Neural crest cell (in vitro differentiated cells): ENCODE measurements around the gene MEPCE. TPM values are rescaled to one million over a fixed set of nuclear protein-coding genes. Genes with fewer than 3 reads are reported as not detected.

Experiments used
- DNase-seq: peaks from one replicate; pipeline ENCODE4 v3.0.0; 2021; ENCODE audit warnings: low read depth, mixed read lengths, low spot score
- H3K27ac Mint-ChIP-seq: one replicate; pipeline ENCODE4 v1.8.0; 2021; ENCODE audit warnings: mild to moderate bottlenecking, mixed read lengths; ENCODE audit not compliant: unreplicated experiment
- H3K27me3 Mint-ChIP-seq: 2 replicates; pipeline ENCODE4 v1.8.0; 2021; ENCODE audit warnings: low read depth, mild to moderate bottlenecking, mixed read lengths
- H3K36me3 Mint-ChIP-seq: 2 replicates; pipeline ENCODE4 v1.8.0; 2021; ENCODE audit warnings: low read depth, mild to moderate bottlenecking, mixed read lengths
- H3K4me1 Mint-ChIP-seq: 2 replicates; pipeline ENCODE4 v1.8.0; 2021; ENCODE audit warnings: mixed read lengths
- H3K4me3 Mint-ChIP-seq: one replicate; pipeline ENCODE4 v1.8.0; 2021; ENCODE audit warnings: mild to moderate bottlenecking, mixed read lengths
- H3K9me3 Mint-ChIP-seq: 2 replicates; pipeline ENCODE4 v1.8.0; 2021; ENCODE audit warnings: mixed read lengths
- total RNA-seq: library from RNA; stranded (reverse); gene quantifications from 2 replicates; pipeline ENCODE4 v1.2.1, GENCODE V29; 2021
- TF ChIP-seq, protein P1 (sequence below): fragments of 200-600 bp; sonication (generic); conservative IDR thresholded peaks from 2 replicates; pipeline ENCODE4 v1.5.0; 2021; ENCODE audit warnings: antibody characterized with exemption, mild to moderate bottlenecking

MEPCE gene
- total RNA-seq, 1 donor from 2014 or later, result 49.8 TPM

DNA sequence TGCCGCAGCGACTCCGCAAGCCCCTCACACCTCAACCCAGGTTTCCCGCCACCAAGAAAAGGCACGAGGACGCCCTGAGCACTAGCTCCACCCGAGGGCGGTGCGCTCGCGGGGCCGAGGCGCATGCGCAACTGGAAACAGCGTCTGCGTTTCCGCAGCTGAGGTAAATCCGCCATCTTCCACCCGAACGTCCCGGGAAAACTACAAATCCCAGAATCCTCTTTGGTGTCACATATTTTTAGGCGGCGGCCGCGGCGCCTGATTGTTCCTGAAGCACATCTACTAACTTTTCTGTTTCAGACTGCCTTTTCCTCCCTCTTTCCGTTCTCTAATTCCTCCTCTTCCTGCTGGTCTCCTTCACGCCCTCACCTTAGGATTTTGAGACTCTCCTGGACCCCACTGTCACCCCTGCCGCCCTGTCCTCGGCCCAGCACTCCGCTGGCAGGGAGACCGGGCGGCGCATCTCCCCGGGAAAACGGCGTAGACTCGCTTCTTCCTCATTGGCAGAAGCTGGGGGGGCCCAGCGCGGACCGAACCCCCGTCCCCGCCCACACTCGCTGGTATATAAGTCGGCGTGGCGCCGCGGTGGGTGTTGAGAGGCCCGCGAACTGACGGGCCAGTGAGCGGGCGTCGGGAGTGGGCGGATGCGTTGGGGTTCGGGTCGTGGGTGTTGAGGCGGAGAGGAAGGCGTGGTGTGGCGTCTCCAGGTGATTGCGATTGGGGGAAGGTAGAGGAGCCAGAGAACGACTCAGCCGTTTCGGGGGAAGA is 1.2 kb upstream of the MEPCE start, which contains the start of gene ZCWPW1:
ZCWPW1 (minus strand) TSS at position 505 of the 768 bp plus-strand sequence. CDS start 8,054 bp downstream, outside the sequence.
- TF ChIP-seq, protein P1, sequence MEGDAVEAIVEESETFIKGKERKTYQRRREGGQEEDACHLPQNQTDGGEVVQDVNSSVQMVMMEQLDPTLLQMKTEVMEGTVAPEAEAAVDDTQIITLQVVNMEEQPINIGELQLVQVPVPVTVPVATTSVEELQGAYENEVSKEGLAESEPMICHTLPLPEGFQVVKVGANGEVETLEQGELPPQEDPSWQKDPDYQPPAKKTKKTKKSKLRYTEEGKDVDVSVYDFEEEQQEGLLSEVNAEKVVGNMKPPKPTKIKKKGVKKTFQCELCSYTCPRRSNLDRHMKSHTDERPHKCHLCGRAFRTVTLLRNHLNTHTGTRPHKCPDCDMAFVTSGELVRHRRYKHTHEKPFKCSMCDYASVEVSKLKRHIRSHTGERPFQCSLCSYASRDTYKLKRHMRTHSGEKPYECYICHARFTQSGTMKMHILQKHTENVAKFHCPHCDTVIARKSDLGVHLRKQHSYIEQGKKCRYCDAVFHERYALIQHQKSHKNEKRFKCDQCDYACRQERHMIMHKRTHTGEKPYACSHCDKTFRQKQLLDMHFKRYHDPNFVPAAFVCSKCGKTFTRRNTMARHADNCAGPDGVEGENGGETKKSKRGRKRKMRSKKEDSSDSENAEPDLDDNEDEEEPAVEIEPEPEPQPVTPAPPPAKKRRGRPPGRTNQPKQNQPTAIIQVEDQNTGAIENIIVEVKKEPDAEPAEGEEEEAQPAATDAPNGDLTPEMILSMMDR, result no peak
- H3K4me1 Mint-ChIP-seq, result peaks cover 38% of the 10 kb centered on the region
- H3K4me3 Mint-ChIP-seq, result peak within 1 kb of the TSS; percentile 97
- DNase-seq, result peak; percentile 86
- peaks cover 15% of the 10 kb centered on the region for H3K36me3 Mint-ChIP-seq
- H3K27ac Mint-ChIP-seq, result peak within 1 kb of the TSS; percentile 100
- no peaks in the 10 kb centered on the region for H3K9me3 Mint-ChIP-seq
- peaks cover 23% of the 10 kb centered on the region for H3K27me3 Mint-ChIP-seq

DNA sequence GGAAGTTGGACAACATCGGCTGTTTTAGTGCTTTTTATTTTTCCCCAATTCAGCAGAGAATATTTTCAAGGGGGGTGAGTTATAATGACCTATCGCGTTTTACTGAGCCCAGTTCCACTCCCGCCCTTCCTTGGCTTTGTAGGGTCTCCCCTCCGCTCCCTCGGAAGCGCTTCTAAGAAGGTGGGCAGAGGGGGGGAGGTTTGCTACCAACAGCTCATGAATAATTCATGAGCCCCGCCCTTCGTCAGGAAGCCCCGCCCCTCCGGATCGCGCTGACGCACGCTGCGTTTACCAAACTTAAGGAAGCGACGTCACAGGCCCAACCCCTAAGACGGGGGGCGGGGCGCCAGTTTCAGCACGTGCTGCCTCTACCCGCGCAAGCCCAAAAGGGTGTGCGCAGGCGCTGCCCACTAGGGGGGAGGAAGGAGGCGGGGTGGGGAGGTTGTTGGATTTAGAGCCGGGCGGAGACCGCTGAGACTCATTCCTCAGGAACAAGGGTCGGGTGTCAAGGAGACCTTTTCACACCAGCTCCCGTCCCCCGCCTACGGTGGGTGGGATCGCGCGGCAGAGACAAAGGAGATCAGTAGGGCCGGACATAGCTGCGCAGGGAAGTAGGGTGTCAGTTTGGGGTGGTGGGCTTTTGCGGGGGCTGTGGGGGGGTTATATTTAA is 529 bp upstream of the MEPCE start:
- no peaks in the 10 kb centered on the region for H3K9me3 Mint-ChIP-seq
- peaks cover 44% of the 10 kb centered on the region for H3K4me1 Mint-ChIP-seq
- peak overlapping the region; percentile 100 for H3K27ac Mint-ChIP-seq
- H3K27me3 Mint-ChIP-seq, result peaks cover 23% of the 10 kb centered on the region
- H3K36me3 Mint-ChIP-seq, result peaks cover 19% of the 10 kb centered on the region
- H3K4me3 Mint-ChIP-seq, result peak overlapping the region; percentile 97
- peak; percentile 100 for DNase-seq
- TF ChIP-seq, protein P1, result no peak

DNA sequence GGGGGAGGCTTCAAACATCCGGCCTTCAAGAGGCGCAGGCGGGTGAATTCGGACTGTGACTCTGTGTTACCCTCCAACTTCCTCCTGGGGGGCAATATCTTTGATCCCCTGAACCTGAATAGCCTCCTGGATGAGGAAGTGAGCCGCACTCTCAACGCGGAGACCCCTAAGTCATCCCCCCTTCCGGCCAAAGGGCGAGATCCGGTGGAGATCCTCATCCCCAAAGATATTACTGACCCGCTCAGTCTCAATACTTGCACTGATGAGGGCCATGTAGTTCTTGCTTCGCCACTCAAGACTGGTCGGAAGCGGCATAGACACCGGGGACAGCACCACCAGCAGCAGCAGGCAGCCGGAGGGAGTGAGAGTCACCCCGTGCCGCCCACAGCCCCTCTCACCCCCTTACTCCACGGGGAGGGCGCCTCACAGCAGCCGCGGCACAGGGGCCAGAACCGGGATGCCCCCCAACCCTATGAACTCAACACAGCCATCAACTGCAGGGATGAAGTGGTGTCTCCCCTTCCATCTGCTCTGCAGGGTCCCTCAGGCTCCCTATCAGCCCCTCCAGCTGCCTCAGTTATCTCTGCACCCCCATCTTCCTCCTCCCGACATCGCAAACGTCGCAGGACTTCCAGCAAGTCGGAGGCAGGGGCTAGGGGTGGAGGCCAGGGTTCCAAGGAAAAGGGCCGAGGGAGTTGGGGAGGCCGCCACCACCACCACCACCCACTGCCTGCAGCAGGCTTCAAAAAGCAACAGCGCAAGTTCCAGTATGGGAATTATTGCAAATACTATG is 1.1 kb downstream of the MEPCE start:
- Mint-ChIP-seq H3K4me1 (peaks cover 55% of the 10 kb centered on the region), H3K36me3 (peaks cover 23% of the 10 kb centered on the region), H3K4me3 (peak overlapping the region; percentile 94), H3K27ac (peak overlapping the region; percentile 86), H3K9me3 (no peaks in the 10 kb centered on the region), H3K27me3 (peaks cover 26% of the 10 kb centered on the region)
- TF ChIP-seq, protein P1, result no peak
- DNase-seq, result no peak

DNA sequence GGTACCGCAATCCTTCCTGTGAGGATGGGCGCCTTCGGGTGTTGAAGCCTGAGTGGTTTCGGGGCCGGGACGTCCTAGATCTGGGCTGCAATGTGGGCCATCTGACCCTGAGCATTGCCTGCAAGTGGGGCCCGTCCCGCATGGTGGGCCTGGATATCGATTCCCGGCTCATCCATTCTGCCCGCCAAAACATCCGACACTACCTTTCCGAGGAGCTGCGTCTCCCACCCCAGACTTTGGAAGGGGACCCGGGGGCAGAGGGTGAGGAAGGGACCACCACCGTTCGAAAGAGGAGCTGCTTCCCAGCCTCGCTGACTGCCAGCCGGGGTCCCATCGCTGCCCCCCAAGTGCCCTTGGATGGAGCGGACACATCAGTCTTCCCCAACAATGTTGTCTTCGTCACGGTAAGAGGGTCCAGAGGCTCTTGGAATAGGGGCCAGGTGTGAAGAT is 1.7 kb downstream of the MEPCE start:
- Mint-ChIP-seq H3K9me3 (no peaks in the 10 kb centered on the region), H3K4me3 (peak overlapping the region; percentile 94), H3K36me3 (peaks cover 24% of the 10 kb centered on the region), H3K27ac (no peak overlapping the region), H3K27me3 (peaks cover 24% of the 10 kb centered on the region), H3K4me1 (peaks cover 57% of the 10 kb centered on the region)
- TF ChIP-seq, protein P1, result no peak
- DNase-seq, result no peak

DNA sequence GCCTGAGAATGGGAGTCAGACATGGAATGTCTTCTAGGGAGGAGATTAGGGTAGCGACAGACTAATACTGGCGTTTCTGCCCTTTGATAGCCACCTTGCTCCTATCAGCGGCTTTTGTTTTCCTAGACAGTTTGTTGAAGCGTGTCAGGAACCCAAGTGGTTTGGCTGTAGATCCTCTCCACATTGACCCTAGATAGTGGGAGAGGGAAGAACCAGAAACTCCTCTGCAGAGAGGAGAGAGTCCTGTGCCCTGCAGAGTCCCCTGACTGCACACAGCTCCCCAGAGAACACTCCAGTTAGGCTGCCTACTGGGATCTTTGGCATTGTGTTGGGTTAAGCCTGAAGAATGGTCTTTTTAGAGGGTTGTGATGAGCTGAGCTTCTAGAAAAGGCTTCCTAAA is 2.4 kb downstream of the MEPCE start:
- no peaks in the 10 kb centered on the region for H3K9me3 Mint-ChIP-seq
- H3K36me3 Mint-ChIP-seq, result peaks cover 27% of the 10 kb centered on the region
- H3K4me1 Mint-ChIP-seq, result peaks cover 60% of the 10 kb centered on the region
- peak overlapping the region; percentile 94 for H3K4me3 Mint-ChIP-seq
- TF ChIP-seq, protein P1, result no peak
- no peak overlapping the region for H3K27ac Mint-ChIP-seq
- DNase-seq, result no peak
- peaks cover 27% of the 10 kb centered on the region for H3K27me3 Mint-ChIP-seq
